Stromal cell of bone marrow (primary cell): ENCODE data around the gene TULP4.
"Not testable (repeated sequence)": the region's sequence is repeated elsewhere in the genome, so short reads cannot be mapped to it uniquely, and the experiment has no call there.

Experiments used
- DNase-seq: peaks from one replicate; pipeline ENCODE4 v3.0.0-alpha.2; 2012; ENCODE audit warnings: low read depth

Gene TULP4

GRCh38 chr6:158328952-158329351 lies 16.7 kb downstream of the TULP4 start:
- DNase-seq = no peak

GRCh38 chr6:158329531-158329930 lies 17.3 kb downstream of the TULP4 start:
- no peak for DNase-seq

- DNase-seq = no peak
These were observed 17.8 kb downstream of the TULP4 start for GRCh38 chr6:158330016-158330415.

GRCh38 chr6:158332237-158332636 lies 20.0 kb downstream of the TULP4 start:
- DNase-seq = no peak

GRCh38 chr6:158333094-158333493 lies 20.8 kb downstream of the TULP4 start:
- no peak for DNase-seq

- DNase-seq = no peak
These were observed 22.3 kb downstream of the TULP4 start for GRCh38 chr6:158334534-158334933.

GRCh38 chr6:158337332-158337731 lies 25.1 kb downstream of the TULP4 start:
- DNase-seq = no peak

GRCh38 chr6:158338311-158339112 lies 26.2 kb downstream of the TULP4 start:
- no peak for DNase-seq

- DNase-seq = not testable (repeated sequence)
These were observed 26.9 kb downstream of the TULP4 start for GRCh38 chr6:158339197-158339596.

GRCh38 chr6:158340252-158340651 lies 28.0 kb downstream of the TULP4 start:
- DNase-seq = no peak

GRCh38 chr6:158344534-158344933 lies 32.3 kb downstream of the TULP4 start:
- DNase-seq = no peak

- not testable (repeated sequence) for DNase-seq
These were observed 33.2 kb downstream of the TULP4 start for GRCh38 chr6:158345444-158345843.

- DNase-seq = no peak
These were observed 35.1 kb downstream of the TULP4 start for GRCh38 chr6:158347335-158347734.

GRCh38 chr6:158348737-158349504 lies 36.7 kb downstream of the TULP4 start:
- not testable (repeated sequence) for DNase-seq

GRCh38 chr6:158349505-158350275 lies 37.4 kb downstream of the TULP4 start:
- not testable (repeated sequence) for DNase-seq

- not testable (repeated sequence) for DNase-seq
These were observed 38.5 kb downstream of the TULP4 start for GRCh38 chr6:158350731-158351130.

GRCh38 chr6:158353883-158354877 lies 41.9 kb downstream of the TULP4 start:
- no peak for DNase-seq

GRCh38 chr6:158356586-158357546 lies 44.6 kb downstream of the TULP4 start:
- DNase-seq = no peak

GRCh38 chr6:158357570-158358216 lies 45.4 kb downstream of the TULP4 start:
- no peak for DNase-seq
